Germinal center (tissue), 1 donor: ENCODE data around the gene ZBTB34.
A peak's percentile ranks its signal among the peaks of the same experiment; 100 is the strongest.

Experiments
- DNase-seq: peaks from one replicate; pipeline ENCODE4 v3.0.0; 2012; ENCODE audit warnings: mixed read lengths, low spot score

The ZBTB34 gene

GRCh38 chr9:126876531-126876930 is 16.1 kb downstream of the ZBTB34 start:
- DNase-seq = no peak

GRCh38 chr9:126877418-126877817 is 17.0 kb downstream of the ZBTB34 start:
- DNase-seq = no peak

- DNase-seq = no peak
Measured at GRCh38 chr9:126879288-126879687, 18.8 kb downstream of the ZBTB34 start.

GRCh38 chr9:126880226-126880946 is 19.9 kb downstream of the ZBTB34 start:
- DNase-seq = no peak

- DNase-seq = no peak
Measured at GRCh38 chr9:126880947-126881332, 20.5 kb downstream of the ZBTB34 start.

GRCh38 chr9:126882746-126883145 is 22.3 kb downstream of the ZBTB34 start:
- no peak for DNase-seq

DNA sequence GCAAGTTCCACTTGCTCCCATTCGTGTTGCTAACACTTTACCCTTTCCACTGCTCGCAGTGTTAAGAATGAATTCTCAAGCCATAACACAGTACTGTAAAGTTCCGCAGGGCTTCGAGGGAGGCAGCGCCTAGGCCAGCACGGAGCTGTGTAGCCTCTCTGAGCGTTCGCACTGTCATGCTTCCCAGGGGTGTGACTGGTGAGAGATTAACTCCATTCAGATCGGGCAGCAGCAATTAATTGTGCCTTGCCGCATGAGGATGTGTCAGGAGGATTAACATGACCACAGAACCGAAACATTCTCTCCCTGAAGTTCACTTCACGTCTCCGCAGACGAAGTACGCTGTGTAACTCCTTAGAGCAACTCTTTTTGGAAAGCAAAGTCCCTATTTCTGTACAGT is 23.2 kb downstream of the ZBTB34 start:
- DNase-seq = no peak

- DNase-seq = no peak
Measured at GRCh38 chr9:126885131-126885641, 24.7 kb downstream of the ZBTB34 start.

GRCh38 chr9:126886034-126886822 is 25.8 kb downstream of the ZBTB34 start:
- no peak for DNase-seq

- DNase-seq = no peak
Measured at GRCh38 chr9:126886897-126887296, 26.5 kb downstream of the ZBTB34 start.

DNA sequence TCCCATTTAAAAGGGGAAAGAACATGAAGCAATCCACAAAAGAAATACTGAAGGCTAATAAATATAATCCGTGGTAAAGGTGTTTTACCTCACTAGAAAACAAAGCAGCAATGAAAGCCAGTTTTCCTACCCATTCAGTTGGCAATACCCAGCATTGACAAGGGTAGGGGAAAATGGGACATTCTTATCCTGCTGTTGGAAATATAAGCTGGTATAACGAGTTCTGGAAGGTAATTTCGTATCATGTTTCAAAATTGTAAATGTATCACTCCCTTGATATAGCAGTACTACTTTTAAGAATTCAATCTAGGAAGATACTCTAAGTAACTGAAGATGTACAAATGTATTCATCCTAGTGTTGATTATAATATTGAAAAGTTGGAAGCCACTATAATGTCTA is 31.2 kb downstream of the ZBTB34 start:
- no peak for DNase-seq

GRCh38 chr9:126893079-126893478 is 32.6 kb downstream of the ZBTB34 start:
- DNase-seq = peak; percentile 15

DNA sequence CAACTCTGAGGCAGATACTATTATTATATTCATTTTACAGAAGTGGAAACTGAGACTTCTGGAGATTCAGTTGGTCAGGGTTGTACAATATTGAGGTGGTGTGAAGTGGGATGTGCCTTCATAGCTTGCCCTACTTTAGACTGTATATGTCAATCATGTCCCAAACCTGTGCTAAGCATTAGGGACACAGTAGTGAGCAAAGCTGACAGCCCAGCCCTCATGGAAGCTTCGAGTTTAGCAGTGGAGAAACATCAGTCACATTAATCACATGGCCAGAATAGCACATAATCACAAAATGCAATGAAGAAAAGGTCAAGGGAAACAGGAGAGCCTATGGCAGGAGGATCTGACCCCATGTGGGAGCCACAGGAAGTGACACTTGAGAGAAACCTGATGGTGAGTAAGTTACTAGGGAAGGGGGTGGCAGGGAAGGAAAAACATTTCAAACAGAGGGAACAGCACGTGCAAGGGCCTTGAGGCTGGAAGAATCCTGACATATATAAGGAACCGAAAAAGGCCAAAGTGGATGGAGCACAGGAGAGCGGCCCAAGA is 33.7 kb downstream of the ZBTB34 start:
- no peak for DNase-seq

DNA sequence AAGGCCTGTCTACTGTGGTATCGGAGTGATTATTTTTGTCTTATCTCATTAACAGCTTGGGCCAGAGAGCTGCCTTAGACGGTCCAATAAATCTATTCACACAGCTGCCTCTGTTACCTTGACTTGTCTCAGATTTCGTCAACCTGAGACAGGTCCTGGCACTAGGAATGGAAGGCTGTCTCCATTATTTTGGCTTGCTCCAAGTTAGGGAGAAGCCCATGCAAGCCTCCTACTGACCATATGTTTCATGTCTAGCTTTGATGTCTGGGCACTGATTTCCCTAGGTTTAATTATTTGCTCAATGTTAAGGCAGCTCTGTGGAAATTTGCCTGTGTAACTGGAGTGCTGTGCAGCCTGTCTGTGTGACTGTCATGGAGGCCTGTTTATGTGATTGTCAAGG is 41.8 kb downstream of the ZBTB34 start:
- DNase-seq = no peak

- DNase-seq = no peak
Measured at GRCh38 chr9:126904586-126904985, 44.1 kb downstream of the ZBTB34 start.

DNA sequence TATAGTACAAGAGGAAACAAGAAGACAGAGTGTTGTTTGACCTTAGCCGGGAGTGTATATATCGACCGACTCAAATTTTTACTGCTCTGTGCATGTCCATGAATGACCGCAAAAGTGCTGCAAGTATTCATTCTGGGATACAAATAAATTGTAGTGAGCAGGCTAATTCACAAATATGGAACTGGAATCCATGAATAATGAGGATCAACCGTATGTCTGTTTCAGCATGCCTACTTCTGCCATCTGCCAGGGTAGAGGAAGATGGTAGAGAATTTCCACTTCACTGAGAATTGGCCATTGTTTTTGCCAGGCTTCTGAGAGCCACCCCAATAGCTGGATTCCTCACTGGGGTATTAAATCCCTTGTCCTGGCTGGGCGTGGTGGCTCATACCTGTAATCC is 45.7 kb downstream of the ZBTB34 start:
- no peak for DNase-seq

DNA sequence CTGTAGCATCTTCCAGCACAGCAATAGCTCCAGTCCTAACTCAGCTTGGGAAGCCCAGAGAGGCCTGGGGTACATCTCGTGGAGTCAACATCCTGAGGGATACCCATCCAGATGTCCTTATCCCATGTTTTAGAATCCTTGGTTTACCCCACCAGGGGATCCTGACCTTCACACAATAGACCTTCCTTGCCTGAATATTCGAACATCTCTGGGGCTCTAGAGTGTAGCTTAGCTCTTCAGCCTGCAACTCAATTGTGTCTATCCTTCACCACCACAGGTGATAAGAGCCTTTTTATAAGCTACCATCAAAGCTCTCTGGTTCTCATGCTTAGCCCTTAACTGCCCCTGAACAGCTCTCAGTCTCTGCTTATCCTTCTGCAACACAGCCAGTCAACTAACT is 46.6 kb downstream of the ZBTB34 start:
- DNase-seq = no peak

DNA sequence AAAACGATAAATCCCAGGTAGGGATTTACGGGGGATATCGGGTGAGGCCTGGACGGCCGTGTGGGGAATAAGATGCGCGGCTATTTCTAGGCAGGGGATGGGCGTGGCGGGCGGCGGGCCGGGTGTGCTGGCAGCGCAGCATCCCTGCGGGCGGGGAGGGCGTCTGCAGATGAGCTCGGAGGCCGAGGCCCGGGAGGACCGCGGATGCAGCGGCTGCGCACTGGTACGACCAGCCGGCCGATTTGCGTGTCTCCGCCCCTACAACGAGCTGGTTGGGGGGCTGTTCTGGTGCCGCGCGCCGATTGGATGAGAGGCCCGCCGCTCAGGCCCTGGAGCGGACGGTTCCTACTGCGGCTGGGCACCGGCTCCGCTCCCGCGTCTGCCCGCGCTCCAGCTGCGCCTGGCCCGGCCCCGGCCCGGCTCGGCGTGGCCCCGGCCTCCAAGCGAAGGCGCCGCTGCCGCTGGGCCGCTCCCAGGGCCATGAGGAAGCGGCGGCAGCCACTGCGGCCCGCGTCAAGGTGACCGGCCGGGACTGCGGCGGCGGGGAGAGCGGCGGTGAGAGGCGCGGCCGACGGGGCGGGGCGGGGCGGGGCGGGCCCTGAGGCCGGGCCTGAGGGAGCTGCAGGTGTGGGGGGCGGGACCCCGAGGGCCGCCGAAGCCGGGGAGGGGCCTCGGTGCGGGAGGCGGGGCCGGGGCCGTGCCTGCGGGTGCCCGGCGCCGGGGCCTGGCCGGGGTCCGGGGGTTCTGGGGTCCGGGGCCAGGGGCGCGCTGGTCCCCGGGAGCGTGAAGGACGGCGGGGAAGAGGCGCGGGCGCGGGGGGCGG is 54.2 kb downstream of the ZBTB34 start, which contains the start of gene RALGPS1:
RALGPS1 (plus strand) TSS at position 325 of the 823 bp plus-strand sequence. CDS start 47,508 bp downstream, outside the sequence.
- DNase-seq = peak; percentile 97

- DNase-seq = peak; percentile 85
Measured at GRCh38 chr9:126915281-126915816, 54.9 kb downstream of the ZBTB34 start.

DNA sequence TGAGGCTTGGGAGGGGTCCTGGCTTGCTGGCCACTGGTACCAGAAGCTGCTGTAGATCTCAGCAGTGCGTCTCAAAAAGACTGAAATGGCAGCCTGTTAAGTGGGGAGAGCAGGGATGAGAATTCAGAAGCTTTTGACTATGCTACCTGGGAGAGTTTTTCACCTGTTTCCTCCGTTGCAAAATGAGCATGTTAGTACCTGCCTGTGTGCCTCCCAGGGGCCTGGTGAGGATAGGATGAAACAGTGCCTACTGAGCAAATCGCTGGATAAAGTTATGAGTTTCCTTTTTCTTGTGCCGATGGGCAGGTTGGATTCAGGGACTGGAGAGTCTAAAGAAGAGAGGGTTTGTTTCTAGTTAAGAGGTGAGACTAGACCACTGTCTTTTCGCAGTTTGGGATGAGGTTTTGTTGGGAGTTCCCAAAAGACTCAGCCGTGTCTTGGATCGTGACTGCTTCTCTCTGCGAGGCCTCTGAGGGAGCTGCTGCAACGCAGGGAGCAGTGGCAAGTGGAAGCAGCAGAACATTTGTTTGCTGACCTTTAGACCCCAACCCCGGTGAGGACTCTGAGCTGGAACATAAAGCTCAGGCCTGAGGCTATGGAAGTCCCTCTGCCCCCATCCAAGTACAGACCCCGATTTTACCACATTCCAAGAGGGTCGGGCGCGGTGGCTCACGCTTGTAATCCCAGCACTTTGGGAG is 55.6 kb downstream of the ZBTB34 start:
- no peak for DNase-seq

DNA sequence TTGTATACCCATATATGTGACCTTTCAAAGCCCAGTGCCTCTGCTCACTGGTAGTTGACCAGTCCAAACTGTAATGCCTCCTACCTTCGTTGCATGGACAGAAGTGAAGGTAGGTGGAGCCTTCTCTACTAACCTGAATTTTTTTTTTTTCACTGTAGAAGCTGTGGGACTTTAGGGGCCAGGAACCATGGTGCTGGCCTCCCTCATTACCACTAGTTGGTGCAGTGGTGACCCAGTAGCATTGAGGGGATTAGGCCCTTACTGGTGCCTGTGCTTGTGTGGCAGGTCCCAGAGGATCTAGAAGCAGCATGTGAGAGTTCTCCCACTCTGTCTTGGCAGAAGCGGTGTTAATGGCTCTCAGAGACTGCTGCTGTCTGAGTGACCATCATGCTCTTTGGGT is 56.5 kb downstream of the ZBTB34 start:
- DNase-seq = no peak
